Panc1 (cell line): ENCODE data around the gene PHKB. TPM values are rescaled to one million over a fixed set of nuclear protein-coding genes. Genes with fewer than 3 reads are reported as not detected.

Source experiments
- ATAC-seq: fragments of 200-7000 bp; cut with Tn5 transposase; 2 replicates; pipeline ENCODE4 v1.9.1; 2020; ENCODE audit warnings: mild to moderate bottlenecking, moderate library complexity
- BruUV-seq: library from RNA; stranded (reverse); fragments of 400-500 nt; replicated peaks from 2 replicates; lab custom pipeline; 2021; lab: Mats Ljungman, UMichigan
- CTCF ChIA-PET: fragments of 300-600 bp; sonication (Branson Sonifier 250); formaldehyde crosslinking; loops from one replicate; lab custom pipeline; 2022; ENCODE audit warnings: antibody characterized with exemption; lab: Charles Lee
- POLR2A ChIA-PET: fragments of 300-600 bp; sonication (Branson Sonifier 250); formaldehyde crosslinking; loops from one replicate; lab custom pipeline; 2022; ENCODE audit warnings: antibody characterized with exemption; lab: Charles Lee
- DNase-seq: peaks from one replicate; pipeline ENCODE4 v3.0.0-alpha.2; 2010; ENCODE audit warnings: low read depth, low spot score
- H3K27ac ChIP-seq: 2 replicates; pipeline ENCODE4 v1.5.1; 2011; ENCODE audit warnings: mild to moderate bottlenecking, low read length, inconsistent platforms
- H3K27me3 ChIP-seq: fragments of 200-500 bp; sonication (Bioruptor generic); 2 replicates; pipeline ENCODE4 v1.6.0; 2014; ENCODE audit warnings: low read length, inconsistent platforms; ENCODE audit not compliant: control insufficient read depth, insufficient read depth
- H3K36me3 ChIP-seq: fragments of 200-500 bp; sonication (Bioruptor generic); 2 replicates; pipeline ENCODE4 v1.5.1; 2014; ENCODE audit warnings: inconsistent platforms, mild to moderate bottlenecking, low read length, moderate library complexity; ENCODE audit not compliant: control insufficient read depth, insufficient read depth
- H3K4me1 ChIP-seq: 2 replicates; pipeline ENCODE4 v1.5.1; 2011; ENCODE audit warnings: inconsistent platforms, mild to moderate bottlenecking, low read length, moderate library complexity; ENCODE audit not compliant: control insufficient read depth, insufficient read depth
- H3K4me3 ChIP-seq, 2 experiments: 2 replicates each; pipeline ENCODE4 v1.5.1; 2011 to 2012; ENCODE audit warnings: low read depth in 2 of 2, low read length in 2 of 2, mild to moderate bottlenecking in 2 of 2, inconsistent platforms in 1 of 2, moderate library complexity in 1 of 2
- H3K9me3 ChIP-seq: fragments of 200-500 bp; sonication (Bioruptor generic); 2 replicates; pipeline ENCODE4 v1.5.1; 2014; ENCODE audit warnings: low read depth, mild to moderate bottlenecking, inconsistent platforms, low read length, moderate library complexity; ENCODE audit not compliant: control insufficient read depth, insufficient read depth
- POLR2AphosphoS5 ChIP-seq: IDR thresholded peaks from 2 replicates; pipeline ENCODE4 v1.6.1; 2012; ENCODE audit warnings: mild to moderate bottlenecking, low read depth, low read length, moderate library complexity
- SIN3A ChIP-seq: IDR thresholded peaks from 2 replicates; pipeline ENCODE4 v1.6.1; 2012; ENCODE audit warnings: low read depth, mild to moderate bottlenecking, low read length, moderate library complexity, borderline replicate concordance; ENCODE audit not compliant: insufficient read depth
- TCF7L2 ChIP-seq: IDR thresholded peaks from 2 replicates; pipeline ENCODE4 v1.6.1; 2011; ENCODE audit warnings: mild to moderate bottlenecking, low read depth, low read length, inconsistent platforms
- in situ Hi-C: cut with HindIII; loops from 2 replicates; pipeline ENCODE4 v1.10.0; 2016; ENCODE audit warnings: low sequenced_read_pairs, low pct_unique_long_range_greater_than_20kb
- intact Hi-C: fragments of 100-400 bp; cut with micrococcal nuclease; formaldehyde crosslinking; loops from one replicate; pipeline ENCODE4 v1.10.0; 2022; ENCODE audit not compliant: unreplicated experiment
- total RNA-seq: library from RNA; stranded (reverse); gene quantifications from one replicate; pipeline ENCODE4 v1.2.1, GENCODE V29; 2021; ENCODE audit not compliant: unreplicated experiment
- TF ChIP-seq, protein P1 (sequence below): fragments of 450-650 bp; IDR thresholded peaks from 2 replicates; pipeline ENCODE4 v1.5.1; 2017; ENCODE audit warnings: mild to moderate bottlenecking
- TF ChIP-seq, protein P2 (sequence below), 2 experiments: IDR thresholded peaks; 2 replicates each; pipeline ENCODE4 v1.6.1; 2011 to 2012; ENCODE audit warnings: low read depth in 2 of 2, control low read depth in 1 of 2, low read length in 1 of 2, mild to moderate bottlenecking in 1 of 2, moderate library complexity in 1 of 2; ENCODE audit not compliant: insufficient read depth in 1 of 2

The PHKB gene
- total RNA-seq, 1 experiment from 2014 or later: 29.5 TPM

DNA sequence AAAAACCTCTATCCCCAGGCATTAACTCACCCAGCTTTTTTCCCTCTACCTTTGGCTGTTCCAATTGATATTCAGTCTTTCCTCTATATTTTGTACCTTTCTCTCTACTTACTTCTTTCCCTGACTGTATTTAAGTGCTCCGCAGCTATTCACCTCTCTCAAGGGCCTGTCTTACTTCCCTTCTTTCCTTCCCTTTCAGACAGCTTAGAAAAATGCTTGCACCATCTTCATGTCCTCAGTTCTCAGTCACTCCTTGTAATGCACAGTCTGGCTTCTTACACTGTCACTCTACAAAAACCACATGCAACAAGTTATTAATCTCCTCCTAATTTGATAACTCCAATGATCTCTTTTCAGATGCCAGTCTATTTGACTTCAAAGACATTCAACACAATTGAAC, 163.4 kb downstream of the PHKB start:
- POLR2A ChIA-PET: no interaction called here
- Histone ChIP-seq H3K27me3 (no peaks in the 10 kb centered on the region), H3K4me3 (no peak overlapping the region), H3K27ac (no peak overlapping the region), H3K4me1 (no peaks in the 10 kb centered on the region), H3K36me3 (no peaks in the 10 kb centered on the region), H3K9me3 (no peaks in the 10 kb centered on the region)
- ATAC-seq (no peak), DNase-seq (no peak)
- in situ Hi-C loops: no loop called here
- intact Hi-C loops: no loop called here
- no TSS peak for BruUV-seq
- CTCF ChIA-PET: no interaction called here
- TF ChIP-seq POLR2AphosphoS5 (no peak), TCF7L2 (no peak), SIN3A (no peak)
- TF ChIP-seq, protein P1, sequence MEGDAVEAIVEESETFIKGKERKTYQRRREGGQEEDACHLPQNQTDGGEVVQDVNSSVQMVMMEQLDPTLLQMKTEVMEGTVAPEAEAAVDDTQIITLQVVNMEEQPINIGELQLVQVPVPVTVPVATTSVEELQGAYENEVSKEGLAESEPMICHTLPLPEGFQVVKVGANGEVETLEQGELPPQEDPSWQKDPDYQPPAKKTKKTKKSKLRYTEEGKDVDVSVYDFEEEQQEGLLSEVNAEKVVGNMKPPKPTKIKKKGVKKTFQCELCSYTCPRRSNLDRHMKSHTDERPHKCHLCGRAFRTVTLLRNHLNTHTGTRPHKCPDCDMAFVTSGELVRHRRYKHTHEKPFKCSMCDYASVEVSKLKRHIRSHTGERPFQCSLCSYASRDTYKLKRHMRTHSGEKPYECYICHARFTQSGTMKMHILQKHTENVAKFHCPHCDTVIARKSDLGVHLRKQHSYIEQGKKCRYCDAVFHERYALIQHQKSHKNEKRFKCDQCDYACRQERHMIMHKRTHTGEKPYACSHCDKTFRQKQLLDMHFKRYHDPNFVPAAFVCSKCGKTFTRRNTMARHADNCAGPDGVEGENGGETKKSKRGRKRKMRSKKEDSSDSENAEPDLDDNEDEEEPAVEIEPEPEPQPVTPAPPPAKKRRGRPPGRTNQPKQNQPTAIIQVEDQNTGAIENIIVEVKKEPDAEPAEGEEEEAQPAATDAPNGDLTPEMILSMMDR: no peak
- TF ChIP-seq, protein P2, sequence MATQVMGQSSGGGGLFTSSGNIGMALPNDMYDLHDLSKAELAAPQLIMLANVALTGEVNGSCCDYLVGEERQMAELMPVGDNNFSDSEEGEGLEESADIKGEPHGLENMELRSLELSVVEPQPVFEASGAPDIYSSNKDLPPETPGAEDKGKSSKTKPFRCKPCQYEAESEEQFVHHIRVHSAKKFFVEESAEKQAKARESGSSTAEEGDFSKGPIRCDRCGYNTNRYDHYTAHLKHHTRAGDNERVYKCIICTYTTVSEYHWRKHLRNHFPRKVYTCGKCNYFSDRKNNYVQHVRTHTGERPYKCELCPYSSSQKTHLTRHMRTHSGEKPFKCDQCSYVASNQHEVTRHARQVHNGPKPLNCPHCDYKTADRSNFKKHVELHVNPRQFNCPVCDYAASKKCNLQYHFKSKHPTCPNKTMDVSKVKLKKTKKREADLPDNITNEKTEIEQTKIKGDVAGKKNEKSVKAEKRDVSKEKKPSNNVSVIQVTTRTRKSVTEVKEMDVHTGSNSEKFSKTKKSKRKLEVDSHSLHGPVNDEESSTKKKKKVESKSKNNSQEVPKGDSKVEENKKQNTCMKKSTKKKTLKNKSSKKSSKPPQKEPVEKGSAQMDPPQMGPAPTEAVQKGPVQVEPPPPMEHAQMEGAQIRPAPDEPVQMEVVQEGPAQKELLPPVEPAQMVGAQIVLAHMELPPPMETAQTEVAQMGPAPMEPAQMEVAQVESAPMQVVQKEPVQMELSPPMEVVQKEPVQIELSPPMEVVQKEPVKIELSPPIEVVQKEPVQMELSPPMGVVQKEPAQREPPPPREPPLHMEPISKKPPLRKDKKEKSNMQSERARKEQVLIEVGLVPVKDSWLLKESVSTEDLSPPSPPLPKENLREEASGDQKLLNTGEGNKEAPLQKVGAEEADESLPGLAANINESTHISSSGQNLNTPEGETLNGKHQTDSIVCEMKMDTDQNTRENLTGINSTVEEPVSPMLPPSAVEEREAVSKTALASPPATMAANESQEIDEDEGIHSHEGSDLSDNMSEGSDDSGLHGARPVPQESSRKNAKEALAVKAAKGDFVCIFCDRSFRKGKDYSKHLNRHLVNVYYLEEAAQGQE (IDR thresholded peaks at IDR 0.05; ENCODE audit: insufficient read depth in 1 of 2, low read depth in 2 of 2, low read length in 1 of 2): no peak

DNA sequence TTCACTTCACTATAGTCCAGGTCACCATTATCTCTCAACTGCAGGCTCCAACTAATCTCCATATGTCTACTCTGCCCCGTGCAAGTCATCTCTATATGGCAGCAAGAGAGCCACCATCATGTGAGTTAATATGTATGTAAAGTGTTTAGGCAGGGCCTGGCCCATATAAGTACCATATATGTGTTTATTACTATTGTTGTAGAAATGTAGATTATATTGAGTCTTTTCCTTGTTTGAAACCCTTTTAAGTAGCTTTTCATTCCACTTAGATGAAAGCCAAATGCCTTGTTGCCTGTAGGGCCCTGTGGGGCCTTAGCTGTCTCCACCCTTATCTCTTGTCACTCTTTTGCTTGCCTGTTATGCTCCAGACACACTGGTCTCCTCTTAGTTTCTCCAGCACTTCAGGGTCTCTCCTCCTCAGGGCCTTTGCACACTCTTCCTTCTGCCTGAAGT, 164.0 kb downstream of the PHKB start:
- no peaks in the 10 kb centered on the region for H3K9me3 ChIP-seq
- no peaks in the 10 kb centered on the region for H3K36me3 ChIP-seq
- no peak for TF ChIP-seq SIN3A
- TF ChIP-seq, protein P2 (IDR thresholded peaks at IDR 0.05; ENCODE audit: insufficient read depth in 1 of 2, low read depth in 2 of 2, low read length in 1 of 2): no peak
- TF ChIP-seq TCF7L2: no peak
- TF ChIP-seq, protein P1: no peak
- no peak for TF ChIP-seq POLR2AphosphoS5
- no peaks in the 10 kb centered on the region for H3K27me3 ChIP-seq
- H3K4me3 ChIP-seq: no peak overlapping the region
- intact Hi-C loops (no loop called here), in situ Hi-C loops (no loop called here)
- H3K27ac ChIP-seq: no peak overlapping the region
- ChIA-PET POLR2A (no interaction called here), CTCF (no interaction called here)
- no peaks in the 10 kb centered on the region for H3K4me1 ChIP-seq
- DNase-seq (no peak), ATAC-seq (no peak)
- BruUV-seq: no TSS peak
